Measurements from ENCODE around the gene ZSCAN9.

ZSCAN9 gene

GRCh38 chr6:28224131-28225055, 682 bp upstream of the ZSCAN9 start:
- no peak for DNase-seq

- DNase-seq, result no peak
Observed at GRCh38 chr6:28226460-28226859, 1.4 kb downstream of the ZSCAN9 start.

GRCh38 chr6:28232785-28233184, 7.7 kb downstream of the ZSCAN9 start:
- DNase-seq, result no peak

GRCh38 chr6:28235912-28236452, 10.9 kb downstream of the ZSCAN9 start:
- DNase-seq, result peak; percentile 68

GRCh38 chr6:28239636-28240035, 14.6 kb downstream of the ZSCAN9 start:
- DNase-seq, result no peak

GRCh38 chr6:28240471-28240870, 15.4 kb downstream of the ZSCAN9 start:
- DNase-seq, result peak; percentile 55

- no peak for DNase-seq
Observed at GRCh38 chr6:28243946-28244345, 18.9 kb downstream of the ZSCAN9 start.

GRCh38 chr6:28245206-28245941, 20.3 kb downstream of the ZSCAN9 start:
- no peak for DNase-seq

GRCh38 chr6:28248916-28249315, 23.8 kb downstream of the ZSCAN9 start:
- no peak for DNase-seq

- DNase-seq, result no peak
Observed at GRCh38 chr6:28250747-28251146, 25.7 kb downstream of the ZSCAN9 start.

- no peak for DNase-seq
Observed at GRCh38 chr6:28251661-28252008, 26.6 kb downstream of the ZSCAN9 start.

GRCh38 chr6:28252009-28252975, 27.2 kb downstream of the ZSCAN9 start, which contains the start of gene ZKSCAN4:
TSS of gene ZKSCAN4 (minus strand) at chr6:28252269. CDS start at chr6:28251980, 289 bp downstream.
- DNase-seq, result peak; percentile 82

- DNase-seq, result peak; percentile 34
Observed at GRCh38 chr6:28254121-28254519, 29.0 kb downstream of the ZSCAN9 start.

GRCh38 chr6:28257042-28257441, 32.0 kb downstream of the ZSCAN9 start:
- no peak for DNase-seq

GRCh38 chr6:28258877-28259777, 34.1 kb downstream of the ZSCAN9 start, which contains the start of gene NKAPL:
TSS of gene NKAPL (plus strand) at chr6:28259297. CDS start at chr6:28259372, 75 bp downstream.
- DNase-seq, result peak; percentile 93

- no peak for DNase-seq
Observed at GRCh38 chr6:28263922-28264321, 38.8 kb downstream of the ZSCAN9 start.

GRCh38 chr6:28264834-28265401, 39.8 kb downstream of the ZSCAN9 start:
- DNase-seq, result no peak

GRCh38 chr6:28266563-28266961, 41.5 kb downstream of the ZSCAN9 start:
- DNase-seq, result no peak

- peak; percentile 85 for DNase-seq
Observed at GRCh38 chr6:28266962-28267694, 42.1 kb downstream of the ZSCAN9 start, which contains the start of gene ZSCAN26. TSS of gene ZSCAN26 (plus strand) at chr6:28267143. CDS start at chr6:28271920, 4,777 bp downstream.

- no peak for DNase-seq
Observed at GRCh38 chr6:28267695-28268059, 42.6 kb downstream of the ZSCAN9 start.

Measured in MV-4-11 (cell line).